ENCODE measurements around the gene ZNF680. TPM values are rescaled to one million over a fixed set of nuclear protein-coding genes. Genes with fewer than 3 reads are reported as not detected.
A peak's percentile ranks its signal among the peaks of the same experiment; 100 is the strongest.

ZNF680 gene
- total RNA-seq, result 1 to 10 TPM; 8.2 to 8.8 (median 8.5) TPM

DNA sequence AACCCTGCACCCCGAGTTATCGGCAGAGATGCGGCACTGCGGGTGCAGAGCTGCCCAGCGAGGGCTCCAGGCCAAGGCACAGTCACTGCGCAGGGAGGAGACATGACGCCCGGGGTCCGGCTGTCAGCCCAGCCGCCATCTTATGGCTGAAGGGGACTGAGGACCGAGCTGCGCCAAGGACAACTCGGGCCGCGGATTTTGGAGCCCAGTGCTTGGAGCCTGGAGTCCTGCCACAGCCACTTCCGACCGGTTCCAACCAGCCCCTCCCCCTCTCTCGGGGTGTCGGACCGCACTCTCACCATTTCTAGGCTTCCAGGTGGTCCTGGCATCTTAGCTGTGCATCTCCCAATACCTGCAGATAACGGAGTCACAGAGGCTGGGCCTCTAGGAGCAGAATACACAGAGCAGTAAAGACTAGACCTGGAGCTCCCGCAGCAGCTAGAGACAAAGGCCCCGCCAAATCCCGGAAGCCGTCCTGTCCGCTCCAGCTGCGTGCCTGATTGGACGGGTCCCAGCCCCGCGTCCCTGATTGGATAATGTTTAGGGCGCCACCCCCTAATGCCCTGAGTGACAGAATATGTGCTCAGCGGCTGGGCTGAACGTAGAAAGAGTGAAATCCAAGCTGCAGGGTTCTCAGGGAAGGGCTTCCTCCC is at the start of gene ZNF680:
Gene ZNF680 (minus strand): TSS at position 446 of the 653 bp plus-strand sequence. CDS start 117 bp downstream, at position 329.
- 0 to 1% methylated on average over 33 of the region's 33 CpGs for WGBS, 2 donors
- intact Hi-C loops (cut with DNase I; ENCODE audit: low total_unique reads), result no loop called here
- peak; percentile 97 to 99 for DNase-seq (ENCODE audit: low spot score in 2 of 2)
- H3K4me3 ChIP-seq (ENCODE audit: low read depth, poor library complexity, severe bottlenecking), result peak within 1 kb of the TSS; percentile 77
- TF ChIP-seq CTCF (IDR thresholded peaks at IDR 0.05) (no peak), POLR2A (IDR thresholded peaks at IDR 0.05) (peak in 1 of 2 donors; percentile 31)

GRCh38 chr7:64612452-64612851 is 49.6 kb upstream of the ZNF680 start:
- no peak for DNase-seq (ENCODE audit: low spot score in 2 of 2)
- 64 to 69% methylated on average over 4 of the region's 4 CpGs for WGBS, 2 donors

DNA sequence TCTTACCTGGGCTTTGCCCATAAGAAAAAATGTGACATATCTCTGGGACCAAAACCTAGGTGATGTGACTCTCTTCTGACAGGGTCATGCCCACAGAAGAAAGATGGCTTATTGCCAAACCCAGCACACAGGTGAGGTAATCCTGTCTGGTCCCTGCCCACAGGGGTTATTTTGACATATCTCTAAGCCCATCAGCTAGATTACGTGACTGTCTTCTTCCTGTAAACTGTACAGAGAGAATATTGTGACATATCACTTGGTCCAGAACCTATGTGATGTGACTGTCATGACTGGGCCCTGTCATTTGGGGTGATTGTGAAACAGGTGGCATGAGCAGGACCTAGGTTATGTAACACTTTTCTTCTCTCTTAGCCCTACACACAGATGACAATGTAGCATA is 48.8 kb upstream of the ZNF680 start:
- DNase-seq (ENCODE audit: low spot score in 2 of 2), result no peak
- TF ChIP-seq CTCF (IDR thresholded peaks at IDR 0.05) (no peak), POLR2A (IDR thresholded peaks at IDR 0.05) (no peak)
- no peak overlapping the region for H3K4me3 ChIP-seq (ENCODE audit: low read depth, poor library complexity, severe bottlenecking)
- 61 to 73% methylated on average over 1 of the region's 1 CpG for WGBS, 2 donors
- intact Hi-C loops (cut with DNase I; ENCODE audit: low total_unique reads), result no loop called here

More at GRCh38 chr7:64612452-64612851, 49.6 kb upstream of the ZNF680 start:
- intact Hi-C loops (cut with DNase I; ENCODE audit: low total_unique reads), result no loop called here
- TF ChIP-seq CTCF (IDR thresholded peaks at IDR 0.05), result no peak
- no peak for TF ChIP-seq POLR2A (IDR thresholded peaks at IDR 0.05)
- no peak overlapping the region for H3K4me3 ChIP-seq (ENCODE audit: low read depth, poor library complexity, severe bottlenecking)

DNA sequence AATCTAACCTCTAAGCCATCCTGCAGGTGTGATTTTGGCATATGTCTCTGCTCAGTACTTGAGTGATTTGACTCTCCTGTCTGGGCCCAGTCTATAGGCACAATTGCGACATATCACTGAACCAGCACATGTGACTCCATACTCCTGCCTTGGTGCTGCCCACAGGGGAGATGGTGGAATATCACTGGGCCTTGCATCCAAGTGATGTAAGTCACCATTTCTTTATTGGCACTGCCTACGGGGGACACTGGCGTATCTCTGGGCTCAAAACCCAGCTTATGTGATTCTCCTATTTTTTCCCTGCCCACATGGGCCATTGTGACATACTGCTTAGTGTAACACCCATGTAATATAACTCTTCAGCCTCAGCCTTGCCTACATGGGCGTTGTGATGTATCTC is 48.1 kb upstream of the ZNF680 start:
- intact Hi-C loops (cut with DNase I; ENCODE audit: low total_unique reads), result no loop called here
- WGBS, 2 donors, result 88 to 93% methylated on average over 4 of the region's 4 CpGs

DNA sequence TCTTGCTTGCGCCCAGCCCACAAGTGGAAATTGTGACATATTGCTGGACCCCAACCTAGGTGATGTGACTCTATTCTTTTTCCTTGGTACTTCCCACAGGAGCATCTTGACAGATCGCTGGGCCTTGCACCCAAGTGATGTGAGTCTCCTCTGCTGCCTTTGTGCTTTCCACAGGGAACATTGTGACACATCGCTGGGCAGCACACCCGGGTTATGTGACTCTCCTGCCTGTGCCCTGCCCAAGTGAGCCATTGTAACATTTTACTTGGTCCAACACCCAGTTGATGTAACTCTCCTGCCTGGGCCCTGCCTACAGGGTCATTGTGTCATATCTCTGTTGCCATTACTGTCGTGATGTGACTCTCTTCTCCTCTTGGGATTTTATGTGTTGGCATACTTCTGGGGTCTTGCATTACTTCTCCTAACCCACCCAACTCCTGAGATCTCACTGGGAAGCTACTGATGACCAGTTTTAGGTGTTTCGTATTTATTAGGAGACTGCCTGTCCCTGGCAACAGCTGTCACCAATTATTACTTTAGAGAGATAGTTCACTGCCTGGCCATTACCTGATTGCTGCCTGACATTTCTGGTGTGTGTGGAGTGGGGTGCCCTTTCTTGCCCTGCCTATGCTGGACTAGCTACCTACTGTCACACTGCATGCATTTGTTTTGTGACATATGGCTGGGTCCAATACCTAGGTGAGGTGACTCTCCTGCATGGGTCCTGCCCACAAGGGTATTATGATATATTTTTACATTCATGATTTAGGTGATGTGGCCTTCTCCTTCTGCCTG is 45.4 kb upstream of the ZNF680 start:
- TF ChIP-seq CTCF (IDR thresholded peaks at IDR 0.05) (no peak), POLR2A (IDR thresholded peaks at IDR 0.05) (no peak)
- no peak overlapping the region for H3K4me3 ChIP-seq (ENCODE audit: low read depth, poor library complexity, severe bottlenecking)
- no peak for DNase-seq (ENCODE audit: low spot score in 2 of 2)
- intact Hi-C loops (cut with DNase I; ENCODE audit: low total_unique reads), result no loop called here
- WGBS, 2 donors, result 88 to 92% methylated on average over 6 of the region's 6 CpGs

More for the DNA sequence above, 48.1 kb upstream of the ZNF680 start:
- TF ChIP-seq CTCF (IDR thresholded peaks at IDR 0.05), result no peak
- TF ChIP-seq POLR2A (IDR thresholded peaks at IDR 0.05), result no peak
- H3K4me3 ChIP-seq (ENCODE audit: low read depth, poor library complexity, severe bottlenecking), result no peak overlapping the region
- no peak for DNase-seq (ENCODE audit: low spot score in 2 of 2)
